Measurements from ENCODE around the gene BRICD5. TPM values are rescaled to one million over a fixed set of nuclear protein-coding genes. Genes with fewer than 3 reads are reported as not detected.

BRICD5 gene
- total RNA-seq, 4 donors from 2014 or later = 1.2 to 6.8 (median 5.7) TPM

- 87% methylated on average over 19 of the region's 28 CpGs for WGBS
- H3K9me3 ChIP-seq = no peaks in the 10 kb centered on the region
- H3K4me1 ChIP-seq = peaks cover 21 to 34% (median 30%) of the 10 kb centered on the region in 4 donors
- H3K36me3 ChIP-seq = peaks cover 54 to 69% (median 68%) of the 10 kb centered on the region in 4 donors
- no peak overlapping the region for H3K27ac ChIP-seq (replicated peaks in 1 of 4)
- DNase-seq (ENCODE audit: extremely low spot score) = no peak
- intact Hi-C loops (cut with DNase I) = no loop called here
- TF ChIP-seq POLR2A (IDR thresholded peaks at IDR 0.05; ENCODE audit: low read depth) = no peak
- H3K27me3 ChIP-seq = peaks cover 9 to 64% (median 17%) of the 10 kb centered on the region in 4 donors
- H3K4me3 ChIP-seq = no peak overlapping the region
Observed at GRCh38 chr16:2235234-2235651, 24.6 kb upstream of the BRICD5 start.

GRCh38 chr16:2234813-2235170 is 24.1 kb upstream of the BRICD5 start:
- H3K27me3 ChIP-seq = peaks cover 9 to 65% (median 17%) of the 10 kb centered on the region in 4 donors
- H3K9me3 ChIP-seq = no peaks in the 10 kb centered on the region
- intact Hi-C loops (cut with DNase I) = no loop called here
- 91% methylated on average over 10 of the region's 18 CpGs for WGBS
- no peak overlapping the region for H3K27ac ChIP-seq (replicated peaks in 1 of 4)
- peaks cover 21 to 34% (median 30%) of the 10 kb centered on the region in 4 donors for H3K4me1 ChIP-seq
- DNase-seq (ENCODE audit: extremely low spot score) = no peak
- H3K4me3 ChIP-seq = no peak overlapping the region
- TF ChIP-seq POLR2A (IDR thresholded peaks at IDR 0.05; ENCODE audit: low read depth) (no peak), EP300 (IDR thresholded peaks at IDR 0.05) (no peak), POLR2AphosphoS5 (IDR thresholded peaks at IDR 0.05) (no peak), CTCF (IDR thresholded peaks at IDR 0.05) (no peak)
- H3K36me3 ChIP-seq = peaks cover 58 to 69% (median 68%) of the 10 kb centered on the region in 4 donors

- peaks cover 9 to 65% (median 17%) of the 10 kb centered on the region in 4 donors for H3K27me3 ChIP-seq
- no peaks in the 10 kb centered on the region for H3K9me3 ChIP-seq
- H3K36me3 ChIP-seq = peaks cover 65 to 71% (median 68%) of the 10 kb centered on the region in 4 donors
- DNase-seq (ENCODE audit: extremely low spot score) = no peak
- no peak for TF ChIP-seq POLR2A (IDR thresholded peaks at IDR 0.05; ENCODE audit: low read depth)
- no peak for TF ChIP-seq POLR2AphosphoS5 (IDR thresholded peaks at IDR 0.05)
- TF ChIP-seq EP300 (IDR thresholded peaks at IDR 0.05) = no peak
- no peak for TF ChIP-seq CTCF (IDR thresholded peaks at IDR 0.05)
- no peak overlapping the region for H3K4me3 ChIP-seq
- no peak overlapping the region for H3K27ac ChIP-seq (replicated peaks in 1 of 4)
- H3K4me1 ChIP-seq = peaks cover 21 to 34% (median 30%) of the 10 kb centered on the region in 4 donors
- intact Hi-C loops (cut with DNase I) = no loop called here
- WGBS = 93% methylated on average over 10 of the region's 51 CpGs
Observed at GRCh38 chr16:2233872-2234812, 23.5 kb upstream of the BRICD5 start.

- TF ChIP-seq EP300 (IDR thresholded peaks at IDR 0.05) = no peak
- TF ChIP-seq POLR2A (IDR thresholded peaks at IDR 0.05; ENCODE audit: low read depth) = no peak
- no peak for TF ChIP-seq POLR2AphosphoS5 (IDR thresholded peaks at IDR 0.05)
- TF ChIP-seq CTCF (IDR thresholded peaks at IDR 0.05) = no peak
- WGBS = no CpG with 5 or more reads among the region's 28 CpGs
- peaks cover 21 to 27% (median 26%) of the 10 kb centered on the region in 4 donors for H3K4me1 ChIP-seq
- no peak for DNase-seq (ENCODE audit: extremely low spot score)
- intact Hi-C loops (cut with DNase I) = no loop called here
- H3K9me3 ChIP-seq = no peaks in the 10 kb centered on the region
- H3K4me3 ChIP-seq = no peak overlapping the region
- H3K36me3 ChIP-seq = peaks cover 69 to 78% (median 77%) of the 10 kb centered on the region in 4 donors
- peaks cover 9 to 65% (median 17%) of the 10 kb centered on the region in 4 donors for H3K27me3 ChIP-seq
- no peak overlapping the region for H3K27ac ChIP-seq (replicated peaks in 1 of 4)
Observed at GRCh38 chr16:2233046-2233775, 22.5 kb upstream of the BRICD5 start.
